NCI-H748 treated with DMSO at 0.1 percent for 48 hours (cell line): ENCODE results near the gene TTC6.

Experiments used
- DNase-seq: peaks from one replicate; lab custom pipeline; 2025; lab: John Stamatoyannopoulos, UW

TTC6 gene

DNA sequence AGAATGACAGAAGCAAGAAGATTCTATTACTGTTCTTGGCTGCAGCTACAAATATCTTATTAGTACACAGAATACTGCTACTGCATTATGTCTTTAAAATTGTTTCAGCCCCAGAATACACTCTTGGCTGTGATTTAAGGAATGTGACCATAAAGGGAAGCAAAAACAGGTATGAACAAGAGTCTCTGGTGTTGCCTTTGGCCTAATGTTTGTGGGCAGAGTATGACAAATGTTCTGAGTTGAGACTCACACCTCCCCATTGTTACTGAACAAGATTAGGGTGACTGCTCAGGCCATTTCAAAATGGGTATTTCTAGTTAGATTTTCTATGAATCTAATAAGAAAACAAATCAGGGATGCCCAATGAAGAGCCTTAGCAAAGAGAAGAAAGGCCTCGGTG is 28.5 kb downstream of the TTC6 start:
- no peak for DNase-seq

DNA sequence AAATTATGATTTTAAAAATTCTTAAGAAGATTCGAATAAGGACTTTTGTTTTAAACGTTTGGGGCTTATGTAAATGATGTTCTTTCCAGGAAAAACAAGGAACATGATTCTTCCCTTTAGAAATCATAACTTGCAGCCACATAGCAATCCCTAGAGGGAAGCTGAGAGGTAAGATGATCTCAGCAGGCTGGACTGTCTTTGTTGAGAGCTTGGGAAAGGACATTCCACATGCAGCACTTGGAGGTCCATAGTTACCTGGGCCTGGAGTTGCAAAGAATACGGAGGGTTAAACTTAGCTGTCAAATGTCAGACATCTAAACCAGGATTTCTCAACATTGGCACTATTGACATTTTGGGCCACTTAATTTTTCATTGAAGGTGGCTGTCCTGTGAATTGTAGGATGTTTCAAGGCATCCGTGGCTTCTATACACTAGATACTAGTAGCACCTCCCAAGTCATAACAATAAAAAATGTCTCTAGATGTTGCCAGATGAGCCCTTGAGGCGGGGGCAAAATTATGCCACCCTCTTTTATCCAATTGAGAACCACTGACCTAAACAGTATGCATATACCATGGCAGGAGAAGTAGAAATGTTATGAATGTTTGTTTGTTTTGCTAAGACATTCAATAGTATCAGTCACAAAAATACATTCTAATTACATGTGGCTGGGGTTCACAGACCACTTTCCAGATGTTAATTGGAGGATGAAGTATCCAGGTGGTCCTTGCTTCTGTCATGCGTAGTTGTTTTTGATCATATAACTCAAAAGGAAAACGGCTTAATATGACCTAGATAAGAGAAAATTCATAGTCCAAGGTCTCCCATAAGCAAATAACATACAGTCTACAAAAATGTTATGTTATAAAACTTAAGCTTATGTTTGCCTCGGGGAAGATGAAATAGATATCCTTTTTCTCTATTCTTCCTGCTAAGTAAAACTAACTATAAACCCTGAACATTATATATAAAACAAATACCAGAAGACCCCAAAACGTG is 30.5 kb downstream of the TTC6 start:
- no peak for DNase-seq

DNA sequence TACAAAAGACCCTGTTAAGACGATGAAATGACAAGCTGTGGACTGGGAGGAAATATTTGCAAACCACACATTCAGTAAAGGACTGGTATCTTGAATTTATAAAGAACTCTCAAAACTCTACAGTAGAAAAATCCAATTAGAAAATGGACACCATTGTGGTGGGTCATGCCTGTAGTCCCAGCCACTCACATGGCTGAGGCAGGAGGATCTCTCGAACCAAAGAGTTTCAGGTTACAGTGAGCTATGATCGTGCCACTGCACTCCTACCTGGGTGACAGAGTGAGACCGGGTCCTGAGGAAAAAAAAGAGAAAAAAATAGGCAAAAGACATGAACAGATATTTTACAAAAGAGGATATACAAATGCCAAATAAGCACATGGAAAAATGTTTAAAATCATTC is 41.9 kb downstream of the TTC6 start:
- no peak for DNase-seq

DNA sequence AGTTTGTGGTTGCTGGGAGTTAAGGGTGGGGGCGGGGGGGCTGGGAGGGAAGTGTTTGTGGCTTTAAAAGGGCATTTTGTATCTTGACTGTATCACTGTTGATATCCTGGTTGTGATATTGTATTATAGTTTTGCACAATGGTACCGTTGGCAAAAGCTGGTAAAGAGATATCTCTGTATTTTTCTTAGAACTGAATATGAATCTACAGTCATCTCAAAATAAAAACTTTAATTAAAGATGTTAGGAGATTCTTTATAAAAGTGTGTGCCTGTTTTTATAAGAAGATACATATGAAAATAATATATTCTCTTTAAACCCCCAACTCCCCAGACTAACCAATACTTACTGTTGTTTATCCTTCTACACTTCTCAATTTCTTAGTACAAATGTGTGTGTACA is 43.2 kb downstream of the TTC6 start:
- DNase-seq: no peak

DNA sequence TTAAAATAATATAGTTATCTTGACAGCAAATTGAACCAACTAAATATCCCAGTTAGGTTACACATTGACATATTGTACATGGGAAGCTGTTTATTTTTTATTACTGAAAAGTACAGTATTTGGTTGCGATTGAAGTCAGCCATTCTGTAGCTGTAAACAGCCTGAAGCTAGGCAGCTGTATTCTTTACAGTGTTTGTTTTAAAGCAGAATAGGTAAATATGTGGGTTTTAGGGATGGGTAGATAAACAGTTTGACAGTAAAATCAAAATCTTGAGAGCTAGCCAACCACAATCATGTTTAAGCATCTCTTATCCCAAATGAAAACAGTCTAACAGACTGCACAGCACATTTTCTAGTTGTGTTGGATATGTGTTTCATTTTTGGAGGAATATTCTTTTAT is 45.7 kb downstream of the TTC6 start:
- DNase-seq: no peak

DNA sequence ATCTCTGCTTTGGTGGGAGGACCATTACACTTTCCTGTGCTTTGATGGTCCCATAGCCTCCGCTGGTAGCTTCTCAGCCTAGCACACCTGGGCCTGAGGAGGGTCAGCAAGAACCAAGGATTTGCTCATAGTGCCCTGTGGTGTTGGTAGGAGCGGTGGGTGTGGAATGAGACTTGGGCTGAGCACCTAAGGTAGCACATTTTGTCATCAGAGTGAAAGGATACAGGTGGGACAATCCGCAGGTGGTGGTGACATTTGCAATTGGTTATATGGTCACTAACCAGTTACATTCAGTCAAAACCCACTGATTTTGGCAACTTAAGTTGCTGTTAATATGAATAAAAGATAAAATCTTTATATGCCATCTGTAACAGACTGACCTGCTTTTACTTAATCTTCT is 46.7 kb downstream of the TTC6 start:
- DNase-seq: no peak

DNA sequence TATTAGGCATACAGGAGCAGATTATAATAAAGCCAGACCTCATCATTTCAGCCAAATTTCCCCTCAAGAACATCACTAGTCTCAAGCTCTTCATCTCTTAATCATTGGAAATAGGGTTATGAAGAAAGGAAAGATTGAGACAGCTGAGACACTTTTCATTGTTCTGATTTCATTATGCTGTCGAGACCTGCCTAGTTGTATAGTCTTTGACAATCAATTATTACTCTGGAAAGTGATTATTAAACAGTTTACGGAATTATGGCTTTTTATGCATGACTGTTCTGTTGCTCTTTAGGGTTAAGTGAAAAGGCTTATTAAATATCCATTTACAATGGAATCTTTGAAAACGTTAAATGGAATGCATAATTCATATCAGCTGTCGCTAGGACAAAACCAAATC is 48.3 kb downstream of the TTC6 start:
- no peak for DNase-seq
